Prostate gland (tissue), 2 donors: ENCODE results near the gene DDX51. TPM values are rescaled to one million over a fixed set of nuclear protein-coding genes. Genes with fewer than 3 reads are reported as not detected.
"Not testable (repeated sequence)": the region's sequence is repeated elsewhere in the genome, so short reads cannot be mapped to it uniquely, and the experiment has no call there.

Experiments
- DNase-seq: peaks from one replicate; pipeline ENCODE4 v3.0.0-alpha.2; 2019; ENCODE audit warnings: low spot score
- H3K27ac ChIP-seq, 2 donors: fragments of 200-600 bp; sonication (generic); 2 replicates each; pipeline ENCODE4 v1.5.1; 2017 to 2019
- H3K27me3 ChIP-seq: fragments of 200-600 bp; sonication (generic); replicated peaks from 2 replicates; pipeline ENCODE4 v1.5.1; 2019; ENCODE audit not compliant: insufficient read depth
- H3K36me3 ChIP-seq, 2 donors: fragments of 200-600 bp; sonication (generic); 1 replicate in 1 of 2; 2 replicates in 1 of 2; pipeline versions ENCODE4 v1.5.1 to v1.8.1; 2017 to 2019
- H3K4me1 ChIP-seq: fragments of 200-600 bp; sonication (generic); replicated peaks from 2 replicates; pipeline ENCODE4 v1.5.1; 2019
- H3K4me3 ChIP-seq, 2 donors: fragments of 200-600 bp; sonication (generic); 2 replicates each; pipeline ENCODE4 v1.5.1; 2017 to 2019
- H3K9me3 ChIP-seq: fragments of 200-600 bp; sonication (generic); 2 replicates; pipeline ENCODE4 v1.5.1; 2017
- POLR2A ChIP-seq: fragments of 450-650 bp; IDR thresholded peaks from one replicate; pipeline ENCODE4 v1.6.1; 2016; ENCODE audit warnings: antibody characterized with exemption, mild to moderate bottlenecking
- POLR2AphosphoS5 ChIP-seq: sonication (generic); formaldehyde crosslinking; IDR thresholded peaks from one replicate; pipeline ENCODE4 v1.6.1; 2017; ENCODE audit warnings: antibody characterized with exemption
- WGBS: methylation state at CpG from one replicate; pipeline ENCODE4 v1.1.5; 2018; 5-methylcytosine and 5-hydroxymethylcytosine counted together
- intact Hi-C: fragments of 100-400 bp; cut with DNase I; formaldehyde crosslinking; loops from one replicate; pipeline ENCODE4 v1.14.2; 2022
- total RNA-seq, 2 donors: library from RNA; depleted of rRNA; stranded (reverse); fragments of >200 nt; gene quantifications; one replicate each; pipeline ENCODE4 v1.1.0, GENCODE V29; 2016
- TF ChIP-seq, protein P1 (sequence below), 4 experiments: fragments of 200-600 bp in 2 of 4; fragments of 450-650 bp in 2 of 4; sonication (generic) in 2 of 4; IDR thresholded peaks; 1 replicate in 3 of 4; 2 replicates in 1 of 4; pipeline ENCODE4 v1.5.1; 2016 to 2019; ENCODE audit warnings: antibody characterized with exemption in 4 of 4, mild to moderate bottlenecking in 2 of 4, moderate library complexity in 2 of 4

The DDX51 gene
- total RNA-seq, 2 donors from 2014 or later = 12.7 to 29.0 TPM

- DNase-seq = no peak
- H3K27ac ChIP-seq = no peak overlapping the region
- peaks cover 18 to 21% of the 10 kb centered on the region in 2 donors for H3K36me3 ChIP-seq
- no peaks in the 10 kb centered on the region for H3K9me3 ChIP-seq
- TF ChIP-seq POLR2AphosphoS5 = no peak
- TF ChIP-seq, protein P1, sequence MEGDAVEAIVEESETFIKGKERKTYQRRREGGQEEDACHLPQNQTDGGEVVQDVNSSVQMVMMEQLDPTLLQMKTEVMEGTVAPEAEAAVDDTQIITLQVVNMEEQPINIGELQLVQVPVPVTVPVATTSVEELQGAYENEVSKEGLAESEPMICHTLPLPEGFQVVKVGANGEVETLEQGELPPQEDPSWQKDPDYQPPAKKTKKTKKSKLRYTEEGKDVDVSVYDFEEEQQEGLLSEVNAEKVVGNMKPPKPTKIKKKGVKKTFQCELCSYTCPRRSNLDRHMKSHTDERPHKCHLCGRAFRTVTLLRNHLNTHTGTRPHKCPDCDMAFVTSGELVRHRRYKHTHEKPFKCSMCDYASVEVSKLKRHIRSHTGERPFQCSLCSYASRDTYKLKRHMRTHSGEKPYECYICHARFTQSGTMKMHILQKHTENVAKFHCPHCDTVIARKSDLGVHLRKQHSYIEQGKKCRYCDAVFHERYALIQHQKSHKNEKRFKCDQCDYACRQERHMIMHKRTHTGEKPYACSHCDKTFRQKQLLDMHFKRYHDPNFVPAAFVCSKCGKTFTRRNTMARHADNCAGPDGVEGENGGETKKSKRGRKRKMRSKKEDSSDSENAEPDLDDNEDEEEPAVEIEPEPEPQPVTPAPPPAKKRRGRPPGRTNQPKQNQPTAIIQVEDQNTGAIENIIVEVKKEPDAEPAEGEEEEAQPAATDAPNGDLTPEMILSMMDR (IDR thresholded peaks at IDR 0.05) = no peak
- TF ChIP-seq POLR2A = no peak
- peaks cover 7% of the 10 kb centered on the region for H3K4me1 ChIP-seq
- H3K4me3 ChIP-seq = no peak overlapping the region
- WGBS = 93% methylated on average over 34 of the region's 34 CpGs
- intact Hi-C loops = no loop called here
- no peaks in the 10 kb centered on the region for H3K27me3 ChIP-seq
These were observed 4.9 kb downstream of the DDX51 start for GRCh38 chr12:132138941-132139871.

DNA sequence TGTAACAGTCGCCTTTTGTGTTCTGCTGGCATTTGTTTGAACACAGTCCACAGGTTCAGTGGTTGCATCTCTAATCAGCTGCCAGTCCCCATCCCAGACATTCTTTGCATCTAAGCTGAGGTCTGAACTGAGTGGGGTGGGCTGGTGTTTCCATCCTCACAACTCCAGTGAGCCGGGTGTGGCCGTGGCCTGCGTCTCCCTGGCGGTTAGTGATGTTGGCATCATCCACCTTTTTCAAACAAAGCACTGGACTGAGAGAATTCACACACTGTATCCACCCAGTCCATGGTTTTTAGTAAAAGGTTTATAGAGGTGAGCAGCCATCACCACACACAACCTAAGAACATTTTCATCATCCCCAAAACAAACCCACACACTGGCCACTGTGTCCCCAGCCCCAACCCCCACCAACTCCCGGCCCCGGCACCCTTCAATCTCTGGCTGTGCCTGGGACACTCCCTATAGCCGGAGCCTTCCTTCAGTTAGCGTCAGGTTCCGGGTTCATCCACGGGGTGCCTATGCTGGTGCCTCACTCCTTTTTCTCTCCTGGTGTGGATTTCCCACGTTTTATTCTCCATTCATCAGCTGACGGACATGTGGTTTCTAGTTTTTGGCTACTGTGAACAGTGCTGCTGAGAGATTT is 6.5 kb downstream of the DDX51 start:
- H3K36me3 ChIP-seq = peaks cover 18 to 21% of the 10 kb centered on the region in 2 donors

GRCh38 chr12:132136226-132136625 is 7.9 kb downstream of the DDX51 start:
- peaks cover 17 to 18% of the 10 kb centered on the region in 2 donors for H3K36me3 ChIP-seq
- H3K4me1 ChIP-seq, H3K27me3 ChIP-seq, H3K27ac ChIP-seq, H3K4me3 ChIP-seq, H3K9me3 ChIP-seq, intact Hi-C loops, DNase-seq: not testable (repeated sequence)
- 84% methylated on average over 15 of the region's 21 CpGs for WGBS

More for the DNA sequence above, 6.5 kb downstream of the DDX51 start:
- H3K4me3 ChIP-seq = no peak overlapping the region
- intact Hi-C loops = no loop called here
- no peaks in the 10 kb centered on the region for H3K27me3 ChIP-seq
- no peaks in the 10 kb centered on the region for H3K9me3 ChIP-seq
- DNase-seq = no peak
- H3K27ac ChIP-seq = no peak overlapping the region
- no peaks in the 10 kb centered on the region for H3K4me1 ChIP-seq
- TF ChIP-seq POLR2AphosphoS5 (no peak), POLR2A (no peak)
- TF ChIP-seq, protein P1 (IDR thresholded peaks at IDR 0.05) = no peak
- WGBS = 74% methylated on average over 13 of the region's 13 CpGs

DNA sequence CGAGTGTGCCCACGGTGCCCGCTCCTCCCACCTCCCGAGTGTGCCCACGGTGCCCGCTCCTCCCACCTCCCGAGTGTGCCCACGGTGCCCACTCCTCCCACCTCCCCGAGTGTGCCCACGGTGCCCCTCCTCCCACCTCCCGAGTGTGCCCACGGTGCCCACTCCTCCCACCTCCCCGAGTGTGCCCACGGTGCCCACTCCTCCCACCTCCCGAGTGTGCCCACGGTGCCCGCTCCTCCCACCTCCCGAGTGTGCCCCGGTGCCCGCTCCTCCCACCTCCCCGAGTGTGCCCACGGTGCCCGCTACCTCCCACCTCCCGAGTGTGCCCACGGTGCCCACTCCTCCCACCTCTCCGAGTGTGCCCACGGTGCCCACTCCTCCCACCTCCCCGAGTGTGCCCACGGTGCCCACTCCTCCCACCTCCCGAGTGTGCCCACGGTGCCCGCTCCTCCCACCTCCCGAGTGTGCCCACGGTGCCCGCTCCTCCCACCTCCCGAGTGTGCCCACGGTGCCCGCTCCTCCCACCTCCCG is 9.4 kb downstream of the DDX51 start:
- H3K9me3 ChIP-seq, H3K4me1 ChIP-seq, DNase-seq, H3K27ac ChIP-seq, H3K4me3 ChIP-seq, H3K27me3 ChIP-seq, intact Hi-C loops: not testable (repeated sequence)
- peaks cover 4 to 12% of the 10 kb centered on the region in 2 donors for H3K36me3 ChIP-seq
- 76% methylated on average over 22 of the region's 39 CpGs for WGBS

- Histone ChIP-seq H3K27me3 (no peaks in the 10 kb centered on the region), H3K36me3 (peaks cover under 1 to 7% of the 10 kb centered on the region in 2 donors), H3K4me1 (no peaks in the 10 kb centered on the region), H3K4me3 (no peak overlapping the region), H3K9me3 (no peaks in the 10 kb centered on the region), H3K27ac (no peak overlapping the region)
- WGBS = 56% methylated on average over 27 of the region's 27 CpGs
- TF ChIP-seq, protein P1 (IDR thresholded peaks at IDR 0.05) = no peak
- TF ChIP-seq POLR2AphosphoS5 (no peak), POLR2A (no peak)
- no peak for DNase-seq
- intact Hi-C loops = no loop called here
These were observed 10.0 kb downstream of the DDX51 start for GRCh38 chr12:132133952-132134652.
